HG02642 (cell line): ENCODE measurements around the gene DCN.

ENCODE experiments used
- ATAC-seq: cut with Tn5 transposase; IDR thresholded peaks from one replicate; pipeline ENCODE4 v1.9.1; 2021; ENCODE audit warnings: mild to moderate bottlenecking; ENCODE audit not compliant: unreplicated experiment, poor library complexity

DCN gene

GRCh38 chr12:91189516-91189915, 6.9 kb upstream of the DCN start:
- no peak for ATAC-seq

- no peak for ATAC-seq
Observed at GRCh38 chr12:91188778-91189177, 6.2 kb upstream of the DCN start.

GRCh38 chr12:91186156-91186555, 3.5 kb upstream of the DCN start:
- no peak for ATAC-seq

- no peak for ATAC-seq
Observed at GRCh38 chr12:91185421-91185820, 2.8 kb upstream of the DCN start.

GRCh38 chr12:91183551-91183950, 934 bp upstream of the DCN start:
- no peak for ATAC-seq

GRCh38 chr12:91180582-91181395, 1.8 kb downstream of the DCN start:
- no peak for ATAC-seq

GRCh38 chr12:91179966-91180561, 2.6 kb downstream of the DCN start:
- no peak for ATAC-seq

- no peak for ATAC-seq
Observed at GRCh38 chr12:91179315-91179714, 3.3 kb downstream of the DCN start.

GRCh38 chr12:91178781-91179180, 3.8 kb downstream of the DCN start:
- ATAC-seq = no peak

- ATAC-seq = no peak
Observed at GRCh38 chr12:91178139-91178561, 4.5 kb downstream of the DCN start.

GRCh38 chr12:91177381-91177780, 5.2 kb downstream of the DCN start:
- ATAC-seq = no peak

GRCh38 chr12:91176915-91177314, 5.7 kb downstream of the DCN start:
- ATAC-seq = no peak

- no peak for ATAC-seq
Observed at GRCh38 chr12:91176358-91176757, 6.3 kb downstream of the DCN start.

- no peak for ATAC-seq
Observed at GRCh38 chr12:91173124-91173523, 9.5 kb downstream of the DCN start.

- no peak for ATAC-seq
Observed at GRCh38 chr12:91172096-91172495, 10.5 kb downstream of the DCN start.

GRCh38 chr12:91171476-91171875, 11.1 kb downstream of the DCN start:
- no peak for ATAC-seq

- ATAC-seq = no peak
Observed at GRCh38 chr12:91163116-91163515, 19.5 kb downstream of the DCN start.

- no peak for ATAC-seq
Observed at GRCh38 chr12:91161009-91161408, 21.6 kb downstream of the DCN start.

GRCh38 chr12:91155990-91156389, 26.6 kb downstream of the DCN start:
- ATAC-seq = no peak

- ATAC-seq = no peak
Observed at GRCh38 chr12:91154131-91154530, 28.5 kb downstream of the DCN start.

GRCh38 chr12:91144053-91144452, 38.6 kb downstream of the DCN start:
- no peak for ATAC-seq

GRCh38 chr12:91143206-91143605, 39.4 kb downstream of the DCN start:
- no peak for ATAC-seq
